Stimulated activated CD8-positive, alpha-beta memory T cell treated with anti-CD3 and anti-CD28 coated beads, Interleukin-12 subunit alpha, Interleukin-12 subunit beta, amount 100 ng/mL, for 24 hours (primary cell): ENCODE results near the gene TELO2.
"Not testable (repeated sequence)": the region's sequence is repeated elsewhere in the genome, so short reads cannot be mapped to it uniquely, and the experiment has no call there.

Experiments used
- DNase-seq: peaks from one replicate; pipeline ENCODE4 v3.0.0-alpha.2; 2020; ENCODE audit errors: extremely low read depth

Gene TELO2

GRCh38 chr16:1475552-1476114 lies 17.5 kb upstream of the TELO2 start:
- DNase-seq = no peak

- DNase-seq = no peak
Observed at GRCh38 chr16:1477033-1477432, 16.1 kb upstream of the TELO2 start.

- DNase-seq = not testable (repeated sequence)
Observed at GRCh38 chr16:1478937-1479336, 14.2 kb upstream of the TELO2 start.

GRCh38 chr16:1481906-1482835 lies 11.0 kb upstream of the TELO2 start:
- no peak for DNase-seq

- no peak for DNase-seq
Observed at GRCh38 chr16:1485847-1486496, 7.2 kb upstream of the TELO2 start.

- DNase-seq = no peak
Observed at GRCh38 chr16:1486551-1487390, 6.4 kb upstream of the TELO2 start.

DNA sequence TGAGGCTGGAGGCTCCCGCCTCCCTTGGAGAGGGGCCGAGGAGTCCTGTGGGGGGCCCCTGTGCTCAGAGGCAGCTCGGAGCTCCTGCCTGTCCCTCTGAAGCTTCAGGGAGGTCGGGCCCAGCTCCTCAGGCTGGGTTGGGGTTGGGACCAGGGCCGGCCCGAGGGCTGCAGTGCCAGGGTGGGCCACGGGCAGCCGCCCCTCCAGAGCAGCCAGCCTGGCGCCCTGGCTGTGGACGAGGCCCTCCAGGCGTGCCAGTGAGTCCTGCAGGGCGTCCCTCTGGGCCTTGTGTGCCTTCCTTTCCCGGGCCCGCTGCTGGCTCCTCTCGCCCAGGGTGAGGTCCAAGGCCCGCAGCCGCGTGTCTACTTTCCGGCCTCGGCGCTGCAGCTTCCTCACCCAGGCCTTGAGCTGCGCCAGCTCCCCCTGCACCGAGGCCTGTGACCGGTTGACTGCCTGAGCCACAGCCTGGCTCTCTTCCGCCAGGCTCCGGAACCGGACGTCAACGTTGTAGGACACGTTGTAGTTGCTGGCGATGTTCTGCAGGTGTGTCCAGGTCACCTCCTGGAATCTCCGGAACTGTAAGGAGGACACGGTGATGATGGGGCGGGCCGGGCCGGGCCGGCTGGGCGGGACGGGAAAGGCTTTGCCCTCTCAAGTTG lies 5.6 kb upstream of the TELO2 start:
- DNase-seq = no peak

DNA sequence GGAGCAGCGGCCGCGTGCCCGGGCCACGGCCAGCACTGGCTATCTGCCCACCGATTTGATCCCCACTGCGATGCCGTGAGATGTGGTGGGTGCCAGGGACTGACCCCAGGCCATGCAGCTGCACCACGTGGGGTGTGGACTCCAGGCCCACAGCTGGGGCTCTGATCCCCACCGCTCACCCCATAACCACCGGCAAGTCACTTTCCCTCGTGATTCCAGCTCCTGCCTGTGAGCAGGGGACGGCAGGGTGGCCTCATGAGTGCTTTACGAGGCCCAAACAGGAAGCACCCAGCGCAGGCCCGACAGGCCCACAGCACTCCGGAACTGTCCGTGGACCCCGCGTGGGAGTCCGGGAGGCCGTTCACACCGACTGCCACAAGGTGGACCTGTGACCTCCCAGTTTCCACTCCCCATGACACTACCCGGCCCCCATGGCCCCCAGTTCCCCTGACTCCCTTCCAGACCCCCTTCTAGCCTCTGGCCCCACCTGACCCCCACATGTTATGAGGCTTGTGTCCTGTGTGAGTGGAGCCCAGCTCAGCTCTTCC lies 5.0 kb upstream of the TELO2 start:
- no peak for DNase-seq

GRCh38 chr16:1488619-1489018 lies 4.5 kb upstream of the TELO2 start, which contains the start of gene PTX4:
PTX4 (minus strand) TSS chr16:1488944; CDS start chr16:1488909, 35 bp downstream.
- DNase-seq = no peak

DNA sequence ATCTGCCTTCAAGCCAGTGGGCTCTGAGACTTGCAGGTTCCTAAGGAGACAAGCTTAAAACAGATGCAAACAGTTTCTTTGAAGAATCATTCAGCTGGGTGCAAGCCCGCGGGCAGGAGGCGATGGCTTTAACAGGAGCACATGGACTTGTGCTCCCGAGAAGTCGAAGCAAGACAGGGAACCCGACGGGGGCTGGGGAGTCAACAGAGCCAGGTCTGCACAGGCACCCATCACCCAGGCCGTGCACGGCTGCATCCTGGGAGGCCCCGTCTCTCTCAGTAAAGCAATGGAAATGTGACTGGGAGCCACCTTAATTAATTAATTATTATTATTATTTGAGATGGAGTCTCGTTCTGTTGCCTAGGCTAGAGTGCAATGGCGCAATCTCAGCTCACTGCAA lies 4.1 kb upstream of the TELO2 start:
- DNase-seq = no peak

DNA sequence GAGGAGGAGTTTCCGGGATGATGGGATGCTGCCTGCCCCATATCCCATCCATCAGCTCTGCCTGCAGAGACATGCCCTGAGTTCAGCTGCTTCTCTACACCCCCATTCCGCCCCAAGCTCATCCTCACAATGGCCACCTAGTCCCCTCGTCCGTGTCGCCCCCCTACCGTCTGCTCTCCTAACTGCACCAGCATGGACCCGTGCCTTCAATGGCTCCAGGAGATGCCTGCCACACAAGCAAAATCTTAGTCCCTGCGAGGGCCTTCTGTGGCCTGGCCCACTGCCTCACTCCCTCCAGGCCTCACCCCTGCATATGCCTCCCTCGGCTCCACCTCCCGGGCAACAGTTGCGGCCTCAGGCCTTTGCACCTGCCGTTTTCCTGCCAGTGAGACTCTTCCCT lies 1.8 kb upstream of the TELO2 start:
- no peak for DNase-seq

GRCh38 chr16:1492082-1492922 lies 858 bp upstream of the TELO2 start:
- DNase-seq = no peak

DNA sequence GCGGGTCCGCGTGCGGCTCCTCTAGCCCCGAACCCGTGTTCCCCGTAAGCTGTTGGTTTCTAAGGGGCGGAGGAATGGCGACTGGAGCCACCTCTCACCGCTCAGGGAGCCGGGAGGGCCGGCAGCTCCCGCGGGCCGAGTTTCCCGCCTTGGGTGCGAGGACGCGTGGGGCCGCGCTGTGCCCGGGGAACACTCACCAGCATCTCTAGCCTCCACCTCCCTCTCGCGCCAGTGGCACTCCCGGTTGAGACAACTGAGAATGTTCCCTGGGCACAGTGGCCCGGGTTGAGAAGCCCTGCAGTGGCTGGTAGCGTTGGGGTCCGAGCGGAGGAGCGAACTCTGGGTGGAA lies 560 bp downstream of the TELO2 start:
- no peak for DNase-seq

DNA sequence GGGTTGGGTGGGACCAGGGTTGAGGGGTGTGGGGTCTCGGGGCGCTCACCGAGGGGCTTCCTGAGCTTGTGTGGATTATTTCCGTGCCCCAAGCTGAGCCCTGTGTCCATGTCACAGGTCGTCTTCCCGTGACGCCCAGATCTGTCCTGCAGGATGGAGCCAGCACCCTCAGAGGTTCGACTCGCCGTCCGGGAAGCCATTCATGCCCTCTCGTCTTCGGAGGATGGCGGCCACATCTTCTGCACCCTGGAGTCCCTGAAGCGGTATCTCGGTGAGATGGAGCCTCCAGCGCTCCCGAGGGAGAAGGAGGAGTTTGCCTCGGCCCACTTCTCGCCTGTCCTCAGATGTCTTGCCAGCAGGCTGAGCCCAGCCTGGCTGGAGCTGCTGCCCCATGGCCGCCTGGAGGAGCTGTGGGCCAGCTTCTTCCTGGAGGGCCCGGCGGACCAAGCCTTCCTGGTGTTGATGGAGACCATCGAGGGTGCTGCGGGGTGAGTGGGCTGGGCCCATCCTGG lies 1.0 kb downstream of the TELO2 start:
- no peak for DNase-seq

- no peak for DNase-seq
Observed at GRCh38 chr16:1494711-1495110, 1.6 kb downstream of the TELO2 start.

DNA sequence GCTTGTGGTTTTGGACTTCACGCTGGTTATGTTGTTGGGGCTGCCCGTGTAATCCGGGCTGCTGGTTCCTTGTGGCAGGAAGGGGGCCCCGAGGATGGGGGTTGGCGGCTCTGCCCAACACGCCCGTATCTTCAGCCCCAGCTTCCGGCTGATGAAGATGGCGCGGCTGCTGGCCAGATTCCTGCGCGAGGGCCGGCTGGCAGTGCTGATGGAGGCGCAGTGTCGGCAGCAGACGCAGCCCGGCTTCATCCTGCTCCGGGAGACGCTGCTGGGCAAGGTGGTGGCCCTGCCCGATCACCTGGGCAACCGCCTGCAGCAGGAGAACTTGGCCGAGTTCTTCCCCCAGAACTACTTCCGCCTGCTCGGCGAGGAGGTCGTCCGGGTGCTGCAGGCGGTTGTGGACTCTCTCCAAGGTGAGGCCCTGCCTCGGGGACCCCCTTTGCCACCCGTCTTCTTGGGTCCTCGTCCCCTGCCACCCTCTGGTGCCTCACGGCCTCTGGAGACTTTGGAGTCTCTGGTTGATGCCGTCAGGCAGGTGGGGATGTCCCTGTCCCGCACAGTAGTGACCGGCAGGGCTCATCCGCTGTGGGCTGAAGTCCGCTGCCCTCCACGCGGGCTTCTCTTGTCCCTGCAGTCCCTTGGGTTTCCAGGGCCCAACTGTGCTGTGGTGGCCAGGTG lies 2.2 kb downstream of the TELO2 start:
- no peak for DNase-seq

- DNase-seq = no peak
Observed at GRCh38 chr16:1495889-1496262, 2.7 kb downstream of the TELO2 start.

GRCh38 chr16:1496464-1496863 lies 3.3 kb downstream of the TELO2 start:
- no peak for DNase-seq

GRCh38 chr16:1497014-1497598 lies 3.9 kb downstream of the TELO2 start:
- DNase-seq = no peak
